Parathyroid adenoma (tissue), 2 donors: Measurements from ENCODE around the gene LRRC37A3.
"Not testable (repeated sequence)": the region's sequence is repeated elsewhere in the genome, so short reads cannot be mapped to it uniquely, and the experiment has no call there.

Experiments
- H2AFZ ChIP-seq: fragments of 300-600 bp; sonication (generic); one replicate; pipeline ENCODE4 v1.7.0; 2017; ENCODE audit warnings: antibody characterized with exemption, mild to moderate bottlenecking
- H3K27ac ChIP-seq: fragments of 300-600 bp; sonication (generic); one replicate; pipeline ENCODE4 v1.7.0; 2017
- H3K27me3 ChIP-seq: fragments of 300-600 bp; sonication (generic); one replicate; pipeline ENCODE4 v1.7.0; 2017; ENCODE audit warnings: low read length; ENCODE audit not compliant: control insufficient read depth, insufficient read depth
- H3K36me3 ChIP-seq: fragments of 300-600 bp; sonication (generic); one replicate; pipeline ENCODE4 v1.7.0; 2017; ENCODE audit warnings: low read length; ENCODE audit not compliant: control insufficient read depth, insufficient read depth
- H3K4me1 ChIP-seq: fragments of 300-600 bp; sonication (generic); one replicate; pipeline ENCODE4 v1.7.0; 2017; ENCODE audit warnings: control low read depth
- H3K4me2 ChIP-seq: fragments of 300-600 bp; sonication (generic); one replicate; pipeline ENCODE4 v1.7.0; 2017; ENCODE audit warnings: low read length
- H3K4me3 ChIP-seq: fragments of 300-600 bp; sonication (generic); one replicate; pipeline ENCODE4 v1.7.0; 2017; ENCODE audit warnings: low read depth, low read length
- H3K79me2 ChIP-seq: fragments of 300-600 bp; sonication (generic); one replicate; pipeline ENCODE4 v1.7.0; 2017; ENCODE audit warnings: control low read depth
- H3K9ac ChIP-seq: fragments of 300-600 bp; sonication (generic); one replicate; pipeline ENCODE4 v1.7.0; 2017; ENCODE audit warnings: mild to moderate bottlenecking
- H3K9me3 ChIP-seq: fragments of 300-600 bp; sonication (generic); one replicate; pipeline ENCODE4 v1.7.0; 2017; ENCODE audit warnings: low read length; ENCODE audit not compliant: control insufficient read depth
- CTCF ChIP-seq: fragments of 300-600 bp; sonication (generic); IDR thresholded peaks from one replicate; pipeline ENCODE4 v1.7.0; 2017; ENCODE audit warnings: antibody characterized with exemption, mild to moderate bottlenecking
- donor health status: primary hyperparathyroidism.

LRRC37A3 gene

GRCh38 chr17:64930374-64930773, 11.1 kb upstream of the LRRC37A3 start:
- H3K4me2 ChIP-seq, H2AFZ ChIP-seq, H3K9ac ChIP-seq, H3K4me1 ChIP-seq, H3K27ac ChIP-seq, H3K79me2 ChIP-seq, H3K27me3 ChIP-seq, H3K36me3 ChIP-seq, H3K9me3 ChIP-seq, H3K4me3 ChIP-seq: not testable (repeated sequence)

GRCh38 chr17:64929419-64930209, 10.3 kb upstream of the LRRC37A3 start:
- H3K4me1 ChIP-seq, H3K27ac ChIP-seq, H3K4me2 ChIP-seq, H3K79me2 ChIP-seq, H3K4me3 ChIP-seq, H3K27me3 ChIP-seq, H3K36me3 ChIP-seq, H3K9ac ChIP-seq, H2AFZ ChIP-seq, H3K9me3 ChIP-seq: not testable (repeated sequence)

GRCh38 chr17:64928701-64929100, 9.4 kb upstream of the LRRC37A3 start:
- H3K9ac ChIP-seq, H3K27ac ChIP-seq, H2AFZ ChIP-seq, H3K79me2 ChIP-seq, H3K4me2 ChIP-seq, H3K4me3 ChIP-seq, H3K9me3 ChIP-seq, H3K27me3 ChIP-seq, H3K36me3 ChIP-seq, H3K4me1 ChIP-seq: not testable (repeated sequence)

GRCh38 chr17:64927444-64927843, 8.2 kb upstream of the LRRC37A3 start:
- TF ChIP-seq CTCF, result peak; percentile 61
- H3K4me2 ChIP-seq, H3K9me3 ChIP-seq: not testable (repeated sequence)

DNA sequence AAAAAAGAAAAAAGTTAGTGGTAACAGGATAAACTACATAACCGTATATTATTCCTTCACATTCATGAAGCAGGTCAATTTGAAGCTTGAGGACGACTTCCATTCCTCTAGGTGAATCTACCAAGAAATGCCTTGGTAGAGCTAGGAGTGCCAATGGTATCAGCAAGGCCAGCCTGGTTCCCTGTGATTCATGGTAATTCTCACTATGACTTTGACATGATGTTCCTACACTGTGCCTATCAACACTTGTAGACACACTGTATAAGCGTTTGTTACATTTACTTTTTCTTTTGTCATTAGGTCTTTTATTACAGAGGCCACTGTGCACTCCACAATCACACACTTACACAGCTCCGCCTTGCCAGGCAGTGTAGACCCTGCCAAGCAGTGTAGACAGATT, 7.2 kb upstream of the LRRC37A3 start:
- H3K4me3 ChIP-seq, H3K9ac ChIP-seq, H3K4me1 ChIP-seq, H2AFZ ChIP-seq, H3K4me2 ChIP-seq, H3K79me2 ChIP-seq, H3K27me3 ChIP-seq, H3K27ac ChIP-seq, H3K36me3 ChIP-seq, H3K9me3 ChIP-seq: not testable (repeated sequence)

More at GRCh38 chr17:64927444-64927843, 8.2 kb upstream of the LRRC37A3 start:
- H3K27ac ChIP-seq, H3K36me3 ChIP-seq, H3K4me3 ChIP-seq, H3K9ac ChIP-seq, H3K4me1 ChIP-seq, H3K27me3 ChIP-seq, H3K79me2 ChIP-seq: not testable (repeated sequence)
- peak overlapping the region; percentile 70 for H2AFZ ChIP-seq

GRCh38 chr17:64925244-64925643, 6.0 kb upstream of the LRRC37A3 start:
- H3K36me3 ChIP-seq, H2AFZ ChIP-seq, H3K79me2 ChIP-seq, H3K27me3 ChIP-seq, H3K4me1 ChIP-seq, H3K9ac ChIP-seq, H3K4me2 ChIP-seq, H3K4me3 ChIP-seq, H3K27ac ChIP-seq, H3K9me3 ChIP-seq: not testable (repeated sequence)

DNA sequence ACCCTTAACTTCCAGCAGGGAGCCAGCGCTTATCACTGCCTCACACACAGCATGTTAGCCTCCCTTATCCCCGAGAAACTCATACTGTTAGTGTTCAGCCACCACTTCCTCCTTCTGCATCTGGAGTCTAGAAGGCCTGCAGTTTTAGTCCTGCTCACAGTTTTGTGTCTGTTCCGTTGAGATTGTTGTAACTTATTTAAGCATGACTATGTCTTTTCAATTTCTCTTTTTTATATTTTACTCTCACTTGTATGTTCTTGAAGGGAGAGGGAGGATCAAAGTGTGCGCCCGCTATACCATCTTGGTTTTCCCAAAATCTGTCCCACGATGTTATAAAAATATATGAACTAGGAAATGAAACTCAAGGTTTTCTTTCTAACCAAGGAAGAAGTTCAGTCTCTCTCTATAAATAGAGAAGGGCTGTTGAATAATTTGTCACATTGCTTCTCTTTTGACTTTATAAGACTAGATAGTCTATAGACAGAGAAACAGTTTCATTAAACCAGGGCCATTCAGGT, 3.8 kb upstream of the LRRC37A3 start:
- not testable (repeated sequence) for H3K9ac ChIP-seq, H3K27ac ChIP-seq, H3K9me3 ChIP-seq, H3K36me3 ChIP-seq, H3K4me1 ChIP-seq, H3K4me3 ChIP-seq, H2AFZ ChIP-seq, H3K27me3 ChIP-seq, H3K4me2 ChIP-seq, H3K79me2 ChIP-seq
